ENCODE data around the gene MEAK7. TPM values are rescaled to one million over a fixed set of nuclear protein-coding genes. Genes with fewer than 3 reads are reported as not detected.

Gene MEAK7
- total RNA-seq, 1 experiment from 2014 or later, result 30.9 TPM

DNA sequence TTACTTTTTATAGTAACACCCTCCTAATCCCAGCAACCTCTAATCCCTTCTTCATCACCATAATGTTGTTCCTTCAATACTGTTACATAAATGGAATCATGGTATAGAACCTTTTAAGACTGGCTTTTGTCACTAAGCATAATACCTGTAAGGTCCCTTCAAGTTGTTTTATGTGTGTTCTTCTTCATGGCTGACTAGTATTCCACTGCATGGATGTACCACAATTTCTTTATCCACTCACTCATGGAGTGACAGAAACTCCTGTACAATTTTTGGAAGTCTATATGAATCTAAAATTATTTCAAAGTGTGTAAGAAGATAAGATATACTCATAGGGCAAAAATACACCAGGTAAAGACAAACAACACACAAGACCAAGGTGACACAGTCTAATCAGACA is 36.8 kb downstream of the MEAK7 start:
- no peaks in the 10 kb centered on the region for H3K4me1 ChIP-seq
- H3K36me3 ChIP-seq (ENCODE audit: control insufficient read depth, insufficient read depth, low read length), result peaks cover 2% of the 10 kb centered on the region; the same call in 1 of the 2 replicates
- no peak for DNase-seq
- no TSS peak for BruUV-seq (replicated peaks)
- H3K9me3 ChIP-seq, result peaks cover 16% of the 10 kb centered on the region
- no peaks in the 10 kb centered on the region for H3K27me3 ChIP-seq (replicated peaks; ENCODE audit: control insufficient read depth, insufficient read depth, low read length)
- POLR2A ChIA-PET, result no interaction called here
- H3K4me3 ChIP-seq (ENCODE audit: low read depth, low read length), result no peak overlapping the region
- Mint-ChIP-seq H3K4me1 (ENCODE audit: low read depth, unreplicated experiment) (no peaks in the 10 kb centered on the region), H3K27me3 (ENCODE audit: insufficient read depth, unreplicated experiment) (no peaks in the 10 kb centered on the region), H3K27ac (ENCODE audit: unreplicated experiment) (no peak overlapping the region), H3K9me3 (ENCODE audit: unreplicated experiment) (peaks cover 46% of the 10 kb centered on the region), H3K4me3 (ENCODE audit: unreplicated experiment) (no peak overlapping the region), H3K36me3 (ENCODE audit: insufficient read depth, unreplicated experiment) (peaks cover 38% of the 10 kb centered on the region)
- CTCF ChIA-PET, result no interaction called here
- TF ChIP-seq, protein P1, sequence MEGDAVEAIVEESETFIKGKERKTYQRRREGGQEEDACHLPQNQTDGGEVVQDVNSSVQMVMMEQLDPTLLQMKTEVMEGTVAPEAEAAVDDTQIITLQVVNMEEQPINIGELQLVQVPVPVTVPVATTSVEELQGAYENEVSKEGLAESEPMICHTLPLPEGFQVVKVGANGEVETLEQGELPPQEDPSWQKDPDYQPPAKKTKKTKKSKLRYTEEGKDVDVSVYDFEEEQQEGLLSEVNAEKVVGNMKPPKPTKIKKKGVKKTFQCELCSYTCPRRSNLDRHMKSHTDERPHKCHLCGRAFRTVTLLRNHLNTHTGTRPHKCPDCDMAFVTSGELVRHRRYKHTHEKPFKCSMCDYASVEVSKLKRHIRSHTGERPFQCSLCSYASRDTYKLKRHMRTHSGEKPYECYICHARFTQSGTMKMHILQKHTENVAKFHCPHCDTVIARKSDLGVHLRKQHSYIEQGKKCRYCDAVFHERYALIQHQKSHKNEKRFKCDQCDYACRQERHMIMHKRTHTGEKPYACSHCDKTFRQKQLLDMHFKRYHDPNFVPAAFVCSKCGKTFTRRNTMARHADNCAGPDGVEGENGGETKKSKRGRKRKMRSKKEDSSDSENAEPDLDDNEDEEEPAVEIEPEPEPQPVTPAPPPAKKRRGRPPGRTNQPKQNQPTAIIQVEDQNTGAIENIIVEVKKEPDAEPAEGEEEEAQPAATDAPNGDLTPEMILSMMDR (IDR thresholded peaks at IDR 0.05; ENCODE audit: insufficient read depth in 1 of 2, low read depth in 1 of 2, low read length in 1 of 2, severe bottlenecking in 1 of 2, unreplicated experiment in 1 of 2), result no peak
- intact Hi-C loops (cut with micrococcal nuclease; ENCODE audit: unreplicated experiment), result loop anchor here (5.0 kb wide), 1 partner anchor 190 kb away; no protein-coding TSS in a partner anchor

DNA sequence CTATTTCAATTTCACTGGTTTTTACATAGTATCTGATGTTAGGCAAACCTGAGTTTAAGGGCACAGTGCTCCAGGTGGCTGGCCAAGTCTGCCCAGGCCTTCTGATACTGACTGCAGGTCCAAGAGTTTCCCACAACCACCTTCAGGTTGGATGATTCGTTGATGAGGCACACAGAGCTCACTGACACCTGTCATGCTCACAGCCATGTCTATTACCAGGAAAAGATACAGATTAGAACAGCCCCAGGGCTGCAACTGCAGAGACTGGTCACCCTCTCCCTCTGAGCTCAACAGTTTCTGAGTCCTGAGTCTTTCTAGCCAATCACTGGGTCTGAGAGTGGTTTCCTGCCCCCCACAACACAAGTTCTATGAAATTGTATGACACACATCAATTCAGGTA is 37.2 kb downstream of the MEAK7 start:
- H3K4me1 Mint-ChIP-seq (ENCODE audit: low read depth, unreplicated experiment), result no peaks in the 10 kb centered on the region
- H3K27ac Mint-ChIP-seq (ENCODE audit: unreplicated experiment), result no peak overlapping the region
- H3K4me3 ChIP-seq (ENCODE audit: low read depth, low read length), result no peak overlapping the region
- no peaks in the 10 kb centered on the region for H3K27me3 ChIP-seq (replicated peaks; ENCODE audit: control insufficient read depth, insufficient read depth, low read length)
- no peaks in the 10 kb centered on the region for H3K4me1 ChIP-seq
- intact Hi-C loops (cut with micrococcal nuclease; ENCODE audit: unreplicated experiment), result loop anchor here (5.0 kb wide), 1 partner anchor 190 kb away; no protein-coding TSS in a partner anchor
- peaks cover 16% of the 10 kb centered on the region for H3K9me3 ChIP-seq
- H3K9me3 Mint-ChIP-seq (ENCODE audit: unreplicated experiment), result peaks cover 42% of the 10 kb centered on the region
- peaks cover 38% of the 10 kb centered on the region for H3K36me3 Mint-ChIP-seq (ENCODE audit: insufficient read depth, unreplicated experiment)
- ChIA-PET CTCF (no interaction called here), POLR2A (no interaction called here)
- TF ChIP-seq, protein P1 (IDR thresholded peaks at IDR 0.05; ENCODE audit: insufficient read depth in 1 of 2, low read depth in 1 of 2, low read length in 1 of 2, severe bottlenecking in 1 of 2, unreplicated experiment in 1 of 2), result no peak
- H3K36me3 ChIP-seq (ENCODE audit: control insufficient read depth, insufficient read depth, low read length), result peaks cover 2% of the 10 kb centered on the region; the same call in 1 of the 2 replicates
- H3K4me3 Mint-ChIP-seq (ENCODE audit: unreplicated experiment), result no peak overlapping the region
- DNase-seq, result no peak
- BruUV-seq (replicated peaks), result no TSS peak
- H3K27me3 Mint-ChIP-seq (ENCODE audit: insufficient read depth, unreplicated experiment), result no peaks in the 10 kb centered on the region

DNA sequence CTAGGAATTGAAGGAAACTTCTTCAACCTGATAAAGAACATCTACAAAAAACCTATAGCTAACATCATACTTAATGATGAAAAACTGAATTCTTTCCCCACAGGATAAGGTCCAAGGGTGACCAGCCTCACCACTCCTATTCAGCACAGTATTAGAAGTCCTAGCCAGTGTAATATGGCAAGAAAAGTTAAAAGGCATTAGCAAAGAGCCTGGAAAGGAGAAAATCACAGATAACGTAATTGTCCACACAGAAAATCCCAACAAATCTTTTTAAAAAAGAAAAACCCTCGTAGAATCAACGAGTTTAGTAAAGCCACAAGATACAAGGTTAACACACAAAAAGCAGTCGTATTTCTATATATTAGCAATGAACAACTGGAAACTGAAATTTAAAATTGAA is 37.8 kb downstream of the MEAK7 start:
- intact Hi-C loops (cut with micrococcal nuclease; ENCODE audit: unreplicated experiment), result loop anchor here (5.0 kb wide), 1 partner anchor 189 kb away; no protein-coding TSS in a partner anchor
- BruUV-seq (replicated peaks), result no TSS peak
- H3K4me3 ChIP-seq (ENCODE audit: low read depth, low read length), result no peak overlapping the region
- no peaks in the 10 kb centered on the region for H3K27me3 ChIP-seq (replicated peaks; ENCODE audit: control insufficient read depth, insufficient read depth, low read length)
- TF ChIP-seq, protein P1 (IDR thresholded peaks at IDR 0.05; ENCODE audit: insufficient read depth in 1 of 2, low read depth in 1 of 2, low read length in 1 of 2, severe bottlenecking in 1 of 2, unreplicated experiment in 1 of 2), result no peak
- peaks cover 36% of the 10 kb centered on the region for H3K9me3 Mint-ChIP-seq (ENCODE audit: unreplicated experiment)
- peaks cover 13% of the 10 kb centered on the region for H3K9me3 ChIP-seq
- POLR2A ChIA-PET, result no interaction called here
- H3K4me1 ChIP-seq, result no peaks in the 10 kb centered on the region
- H3K4me3 Mint-ChIP-seq (ENCODE audit: unreplicated experiment), result no peak overlapping the region
- peaks cover 2% of the 10 kb centered on the region for H3K4me1 Mint-ChIP-seq (ENCODE audit: low read depth, unreplicated experiment)
- no peak overlapping the region for H3K27ac Mint-ChIP-seq (ENCODE audit: unreplicated experiment)
- CTCF ChIA-PET, result no interaction called here
- DNase-seq, result no peak
- H3K27me3 Mint-ChIP-seq (ENCODE audit: insufficient read depth, unreplicated experiment), result no peaks in the 10 kb centered on the region
- H3K36me3 Mint-ChIP-seq (ENCODE audit: insufficient read depth, unreplicated experiment), result peaks cover 38% of the 10 kb centered on the region
- peaks cover 2% of the 10 kb centered on the region; the same call in 1 of the 2 replicates for H3K36me3 ChIP-seq (ENCODE audit: control insufficient read depth, insufficient read depth, low read length)
